ENCODE results near the gene LPAR5.

LPAR5 gene

GRCh38 chr12:6635856-6636531, at the start of gene LPAR5:
TSS of gene LPAR5 (minus strand) at chr12:6635959. CDS start at chr12:6621248, 14,711 bp downstream.
- DNase-seq = peak; percentile 57
- in situ Hi-C loops (cut with MboI; ENCODE audit: low pct_unique_long_range_greater_than_20kb, low sequenced_read_pairs) = no loop called here

GRCh38 chr12:6684609-6685008, 48.9 kb upstream of the LPAR5 start:
- DNase-seq = peak; percentile 70
- in situ Hi-C loops (cut with MboI; ENCODE audit: low pct_unique_long_range_greater_than_20kb, low sequenced_read_pairs) = no loop called here

GRCh38 chr12:6676962-6677361, 41.2 kb upstream of the LPAR5 start:
- DNase-seq = no peak

GRCh38 chr12:6672143-6672542, 36.4 kb upstream of the LPAR5 start:
- in situ Hi-C loops (cut with MboI; ENCODE audit: low pct_unique_long_range_greater_than_20kb, low sequenced_read_pairs) = no loop called here
- no peak for DNase-seq

More at GRCh38 chr12:6676962-6677361, 41.2 kb upstream of the LPAR5 start:
- in situ Hi-C loops (cut with MboI; ENCODE audit: low pct_unique_long_range_greater_than_20kb, low sequenced_read_pairs) = no loop called here

- DNase-seq = no peak
These were observed 31.9 kb upstream of the LPAR5 start for GRCh38 chr12:6667559-6668210.

GRCh38 chr12:6666211-6666610, 30.5 kb upstream of the LPAR5 start:
- in situ Hi-C loops (cut with MboI; ENCODE audit: low pct_unique_long_range_greater_than_20kb, low sequenced_read_pairs) = no loop called here
- no peak for DNase-seq

More at GRCh38 chr12:6667559-6668210, 31.9 kb upstream of the LPAR5 start:
- in situ Hi-C loops (cut with MboI; ENCODE audit: low pct_unique_long_range_greater_than_20kb, low sequenced_read_pairs) = no loop called here

GRCh38 chr12:6664902-6665301, 29.1 kb upstream of the LPAR5 start:
- in situ Hi-C loops (cut with MboI; ENCODE audit: low pct_unique_long_range_greater_than_20kb, low sequenced_read_pairs) = no loop called here
- no peak for DNase-seq

GRCh38 chr12:6662906-6663742, 27.4 kb upstream of the LPAR5 start, which contains the start of gene ING4:
TSS of gene ING4 (minus strand) at chr12:6663119. CDS start at chr12:6663101, 18 bp downstream.
- in situ Hi-C loops (cut with MboI; ENCODE audit: low pct_unique_long_range_greater_than_20kb, low sequenced_read_pairs) = no loop called here

GRCh38 chr12:6662602-6662905, 26.8 kb upstream of the LPAR5 start:
- DNase-seq = no peak
- in situ Hi-C loops (cut with MboI; ENCODE audit: low pct_unique_long_range_greater_than_20kb, low sequenced_read_pairs) = no loop called here

More at GRCh38 chr12:6662906-6663742, 27.4 kb upstream of the LPAR5 start, which contains the start of gene ING4:
- DNase-seq = peak; percentile 100

GRCh38 chr12:6653987-6654386, 18.2 kb upstream of the LPAR5 start:
- DNase-seq = no peak
- in situ Hi-C loops (cut with MboI; ENCODE audit: low pct_unique_long_range_greater_than_20kb, low sequenced_read_pairs) = no loop called here

- no peak for DNase-seq
- in situ Hi-C loops (cut with MboI; ENCODE audit: low pct_unique_long_range_greater_than_20kb, low sequenced_read_pairs) = no loop called here
These were observed 17.6 kb upstream of the LPAR5 start for GRCh38 chr12:6653342-6653741.

- DNase-seq = no peak
- in situ Hi-C loops (cut with MboI; ENCODE audit: low pct_unique_long_range_greater_than_20kb, low sequenced_read_pairs) = no loop called here
These were observed 16.6 kb upstream of the LPAR5 start for GRCh38 chr12:6652391-6652790.

- in situ Hi-C loops (cut with MboI; ENCODE audit: low pct_unique_long_range_greater_than_20kb, low sequenced_read_pairs) = no loop called here
- DNase-seq = no peak
These were observed 15.1 kb upstream of the LPAR5 start for GRCh38 chr12:6650832-6651231.

- DNase-seq = no peak
- in situ Hi-C loops (cut with MboI; ENCODE audit: low pct_unique_long_range_greater_than_20kb, low sequenced_read_pairs) = no loop called here
These were observed 11.4 kb upstream of the LPAR5 start, which contains the start of gene ACRBP for GRCh38 chr12:6647083-6647604. TSS of gene ACRBP (minus strand) at chr12:6647432. CDS start at chr12:6647366, 66 bp downstream.

GRCh38 chr12:6646276-6647082, 10.7 kb upstream of the LPAR5 start:
- in situ Hi-C loops (cut with MboI; ENCODE audit: low pct_unique_long_range_greater_than_20kb, low sequenced_read_pairs) = no loop called here
- DNase-seq = no peak

GRCh38 chr12:6644903-6645302, 9.1 kb upstream of the LPAR5 start:
- in situ Hi-C loops (cut with MboI; ENCODE audit: low pct_unique_long_range_greater_than_20kb, low sequenced_read_pairs) = no loop called here
- no peak for DNase-seq

GRCh38 chr12:6644257-6644596, 8.5 kb upstream of the LPAR5 start:
- in situ Hi-C loops (cut with MboI; ENCODE audit: low pct_unique_long_range_greater_than_20kb, low sequenced_read_pairs) = no loop called here
- DNase-seq = peak; percentile 79

- DNase-seq = no peak
- in situ Hi-C loops (cut with MboI; ENCODE audit: low pct_unique_long_range_greater_than_20kb, low sequenced_read_pairs) = no loop called here
These were observed 8.0 kb upstream of the LPAR5 start for GRCh38 chr12:6643569-6644256.
